ENCODE measurements around the gene CA12. TPM values are rescaled to one million over a fixed set of nuclear protein-coding genes. Genes with fewer than 3 reads are reported as not detected.

CA12 gene
- total RNA-seq, 1 donor from 2014 or later, result 89.6 TPM

GRCh38 chr15:63334821-63335220, 46.8 kb downstream of the CA12 start:
- no peaks in the 10 kb centered on the region for H3K9me3 ChIP-seq

GRCh38 chr15:63332367-63333124, 49.1 kb downstream of the CA12 start:
- DNase-seq (ENCODE audit: extremely low spot score in 2 of 2), result no peak
- TF ChIP-seq POLR2A (IDR thresholded peaks at IDR 0.05) (no peak), POLR2AphosphoS5 (IDR thresholded peaks at IDR 0.05; ENCODE audit: insufficient read depth in 1 of 2, low read depth in 1 of 2) (peak in 1 of 2 donors; percentile 70), CTCF (IDR thresholded peaks at IDR 0.05) (no peak)
- Histone ChIP-seq H3K9me3 (no peaks in the 10 kb centered on the region), H3K27ac (peak overlapping the region; percentile 36), H3K4me1 (peaks cover 16% of the 10 kb centered on the region), H3K27me3 (no peaks in the 10 kb centered on the region), H3K36me3 (no peaks in the 10 kb centered on the region), H3K4me3 (no peak overlapping the region)
- intact Hi-C loops (cut with DNase I), result no loop called here

More at GRCh38 chr15:63334821-63335220, 46.8 kb downstream of the CA12 start:
- no peak for TF ChIP-seq POLR2AphosphoS5 (IDR thresholded peaks at IDR 0.05; ENCODE audit: insufficient read depth in 1 of 2, low read depth in 1 of 2)
- no peak for TF ChIP-seq POLR2A (IDR thresholded peaks at IDR 0.05)
- no peak for TF ChIP-seq CTCF (IDR thresholded peaks at IDR 0.05)
- intact Hi-C loops (cut with DNase I), result no loop called here
- Histone ChIP-seq H3K4me1 (peaks cover 23% of the 10 kb centered on the region), H3K27ac (peak overlapping the region; percentile 47), H3K4me3 (no peak overlapping the region), H3K27me3 (no peaks in the 10 kb centered on the region), H3K36me3 (peaks cover 0 to 2% of the 10 kb centered on the region in 2 donors)
- DNase-seq (ENCODE audit: extremely low spot score in 2 of 2), result no peak

- Histone ChIP-seq H3K4me3 (no peak overlapping the region), H3K9me3 (no peaks in the 10 kb centered on the region), H3K4me1 (peaks cover 16% of the 10 kb centered on the region), H3K36me3 (no peaks in the 10 kb centered on the region), H3K27me3 (no peaks in the 10 kb centered on the region), H3K27ac (peak overlapping the region; percentile 45)
- TF ChIP-seq POLR2AphosphoS5 (IDR thresholded peaks at IDR 0.05; ENCODE audit: insufficient read depth in 1 of 2, low read depth in 1 of 2) (peak; percentile 10 to 20), POLR2A (IDR thresholded peaks at IDR 0.05) (no peak)
- intact Hi-C loops (cut with DNase I), result no loop called here
- DNase-seq (ENCODE audit: extremely low spot score in 2 of 2), result no peak
These were observed 50.2 kb downstream of the CA12 start for GRCh38 chr15:63331456-63331855.

DNA sequence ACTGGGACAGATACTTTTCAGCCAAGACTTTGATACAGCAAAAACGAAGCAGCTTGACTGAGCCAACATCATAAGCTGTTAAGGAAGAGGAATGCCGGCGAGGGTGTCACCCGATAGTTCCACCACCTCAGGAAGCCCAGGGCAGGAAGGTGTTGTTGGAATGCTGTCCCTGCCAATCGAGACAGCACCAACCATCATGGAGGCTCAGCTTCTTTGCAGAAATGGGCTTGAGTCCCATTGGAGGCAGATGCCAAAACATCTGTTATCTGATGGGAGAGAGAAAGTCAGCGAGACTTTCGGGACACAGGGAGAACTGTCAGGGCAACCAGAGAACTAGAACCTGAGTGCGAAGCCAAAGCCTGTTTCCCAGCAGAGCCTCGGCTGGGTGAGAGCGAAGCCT, 50.7 kb downstream of the CA12 start:
- Histone ChIP-seq H3K27me3 (no peaks in the 10 kb centered on the region), H3K27ac (peak overlapping the region; percentile 45), H3K36me3 (no peaks in the 10 kb centered on the region), H3K9me3 (no peaks in the 10 kb centered on the region), H3K4me3 (no peak overlapping the region), H3K4me1 (peaks cover 16% of the 10 kb centered on the region)
- intact Hi-C loops (cut with DNase I), result no loop called here
- no peak for DNase-seq (ENCODE audit: extremely low spot score in 2 of 2)
- no peak for TF ChIP-seq POLR2AphosphoS5 (IDR thresholded peaks at IDR 0.05; ENCODE audit: insufficient read depth in 1 of 2, low read depth in 1 of 2)
- no peak for TF ChIP-seq CTCF (IDR thresholded peaks at IDR 0.05)
- no peak for TF ChIP-seq POLR2A (IDR thresholded peaks at IDR 0.05)

GRCh38 chr15:63329567-63330350, 51.9 kb downstream of the CA12 start:
- Histone ChIP-seq H3K9me3 (no peaks in the 10 kb centered on the region), H3K4me3 (no peak overlapping the region), H3K4me1 (peaks cover 16% of the 10 kb centered on the region), H3K36me3 (no peaks in the 10 kb centered on the region), H3K27ac (no peak overlapping the region), H3K27me3 (no peaks in the 10 kb centered on the region)
- no peak for DNase-seq (ENCODE audit: extremely low spot score in 2 of 2)
- TF ChIP-seq POLR2AphosphoS5 (IDR thresholded peaks at IDR 0.05; ENCODE audit: insufficient read depth in 1 of 2, low read depth in 1 of 2) (no peak), POLR2A (IDR thresholded peaks at IDR 0.05) (no peak), CTCF (IDR thresholded peaks at IDR 0.05) (no peak)
- intact Hi-C loops (cut with DNase I), result no loop called here

Measured in vagina (tissue), 2 donors.